Mucosa of rectum (tissue), 2 donors: ENCODE results near the gene SPAG4.
A peak's percentile ranks its signal among the peaks of the same experiment; 100 is the strongest.

Experiments
- H3K27ac ChIP-seq, 2 donors: one replicate each; pipeline ENCODE4 v1.7.0; 2013; ENCODE audit warnings: inconsistent platforms in 2 of 2, low read depth in 2 of 2, low read length in 2 of 2
- H3K27me3 ChIP-seq, 2 donors: one replicate each; pipeline ENCODE4 v1.7.0; 2013; ENCODE audit warnings: low read length in 2 of 2; ENCODE audit not compliant: control insufficient read depth in 2 of 2, insufficient read depth in 2 of 2
- H3K36me3 ChIP-seq, 2 donors: one replicate each; pipeline ENCODE4 v1.7.0; 2013; ENCODE audit warnings: low read length in 2 of 2; ENCODE audit not compliant: control insufficient read depth in 2 of 2, insufficient read depth in 2 of 2
- H3K4me1 ChIP-seq, 2 donors: one replicate each; pipeline ENCODE4 v1.7.0; 2013; ENCODE audit warnings: low read length in 2 of 2, mild to moderate bottlenecking in 1 of 2; ENCODE audit not compliant: control insufficient read depth in 2 of 2, insufficient read depth in 2 of 2
- H3K4me3 ChIP-seq, 2 donors: one replicate each; pipeline ENCODE4 v1.7.0; 2013; ENCODE audit warnings: low read length in 2 of 2
- H3K9ac ChIP-seq, 2 donors: one replicate each; pipeline ENCODE4 v1.7.0; 2013; ENCODE audit warnings: low read length in 2 of 2, low read depth in 1 of 2, mild to moderate bottlenecking in 1 of 2
- H3K9me3 ChIP-seq, 2 donors: one replicate each; pipeline ENCODE4 v1.7.0; 2013; ENCODE audit warnings: low read length in 2 of 2; ENCODE audit not compliant: control insufficient read depth in 2 of 2
- donor health status: healthy.
- donor health status: Normal muscosa, but diverticular disease.

Gene SPAG4

GRCh38 chr20:35615667-35616464 is at the start of gene SPAG4:
SPAG4 (plus strand) TSS chr20:35615829; CDS start chr20:35616004, 175 bp downstream.
- Histone ChIP-seq H3K4me1 (peaks cover 34 to 36% of the 10 kb centered on the region in 2 donors), H3K27ac (peak within 1 kb of the TSS; percentile 87 to 91), H3K27me3 (no peaks in the 10 kb centered on the region), H3K9me3 (no peaks in the 10 kb centered on the region), H3K9ac (peak within 1 kb of the TSS; percentile 72 to 83), H3K36me3 (no peaks in the 10 kb centered on the region), H3K4me3 (peak within 1 kb of the TSS; percentile 68 to 70)

DNA sequence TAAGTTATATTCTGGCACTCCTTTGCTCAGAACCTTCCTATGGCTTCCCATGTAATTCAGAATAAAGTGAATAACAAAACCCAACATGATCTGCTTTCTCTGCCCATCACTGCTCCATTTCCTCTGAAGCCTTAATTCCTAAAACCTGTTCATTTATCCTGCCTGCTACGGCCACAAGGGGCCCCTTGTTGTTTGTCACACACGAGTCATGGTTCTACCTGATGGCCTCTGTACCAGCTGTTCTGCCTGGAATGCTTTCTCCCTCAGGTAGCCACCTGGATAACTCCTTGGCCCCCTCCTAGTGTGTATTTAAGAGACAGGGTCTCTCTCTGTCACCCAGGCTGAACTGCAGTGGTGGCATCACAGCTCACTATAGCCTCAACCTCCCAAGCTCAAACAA is 47.0 kb upstream of the SPAG4 start:
- no peaks in the 10 kb centered on the region for H3K9me3 ChIP-seq
- H3K4me1 ChIP-seq: no peaks in the 10 kb centered on the region
- H3K4me3 ChIP-seq: no peak overlapping the region
- no peaks in the 10 kb centered on the region for H3K27me3 ChIP-seq
- H3K9ac ChIP-seq: no peak overlapping the region
- H3K36me3 ChIP-seq: no peaks in the 10 kb centered on the region
- H3K27ac ChIP-seq: no peak overlapping the region

- Histone ChIP-seq H3K4me1 (peaks cover 9 to 12% of the 10 kb centered on the region in 2 donors), H3K27ac (no peak overlapping the region), H3K4me3 (no peak overlapping the region), H3K9me3 (no peaks in the 10 kb centered on the region), H3K9ac (no peak overlapping the region), H3K36me3 (no peaks in the 10 kb centered on the region), H3K27me3 (no peaks in the 10 kb centered on the region)
These were observed 44.1 kb upstream of the SPAG4 start for GRCh38 chr20:35571555-35571954.

- Histone ChIP-seq H3K9me3 (no peaks in the 10 kb centered on the region), H3K9ac (no peak overlapping the region), H3K4me3 (no peak overlapping the region), H3K27me3 (no peaks in the 10 kb centered on the region), H3K27ac (no peak overlapping the region), H3K36me3 (no peaks in the 10 kb centered on the region), H3K4me1 (peaks cover 10 to 12% of the 10 kb centered on the region in 2 donors)
These were observed 42.8 kb upstream of the SPAG4 start for GRCh38 chr20:35572838-35573237.

GRCh38 chr20:35575958-35576357 is 39.7 kb upstream of the SPAG4 start:
- H3K9me3 ChIP-seq: no peaks in the 10 kb centered on the region
- H3K27ac ChIP-seq: peak overlapping the region; percentile 68
- H3K27me3 ChIP-seq: no peaks in the 10 kb centered on the region
- peak overlapping the region; percentile 9 to 26 for H3K4me3 ChIP-seq
- peaks cover 10 to 12% of the 10 kb centered on the region in 2 donors for H3K4me1 ChIP-seq
- H3K36me3 ChIP-seq: no peaks in the 10 kb centered on the region
- no peak overlapping the region for H3K9ac ChIP-seq

- no peak overlapping the region for H3K9ac ChIP-seq
- no peak overlapping the region for H3K4me3 ChIP-seq
- peaks cover 10 to 12% of the 10 kb centered on the region in 2 donors for H3K4me1 ChIP-seq
- no peak overlapping the region for H3K27ac ChIP-seq
- H3K27me3 ChIP-seq: no peaks in the 10 kb centered on the region
- H3K9me3 ChIP-seq: no peaks in the 10 kb centered on the region
- no peaks in the 10 kb centered on the region for H3K36me3 ChIP-seq
These were observed 38.8 kb upstream of the SPAG4 start for GRCh38 chr20:35576816-35577215.

GRCh38 chr20:35578469-35578868 is 37.2 kb upstream of the SPAG4 start:
- Histone ChIP-seq H3K27me3 (no peaks in the 10 kb centered on the region), H3K9ac (no peak overlapping the region), H3K27ac (no peak overlapping the region), H3K9me3 (no peaks in the 10 kb centered on the region), H3K36me3 (no peaks in the 10 kb centered on the region), H3K4me1 (peaks cover 10 to 12% of the 10 kb centered on the region in 2 donors), H3K4me3 (no peak overlapping the region)

- peaks cover 10 to 12% of the 10 kb centered on the region in 2 donors for H3K4me1 ChIP-seq
- H3K9ac ChIP-seq: no peak overlapping the region
- no peaks in the 10 kb centered on the region for H3K27me3 ChIP-seq
These were observed 36.4 kb upstream of the SPAG4 start for GRCh38 chr20:35579196-35579595.

GRCh38 chr20:35582131-35582530 is 33.5 kb upstream of the SPAG4 start:
- no peak overlapping the region for H3K9ac ChIP-seq
- H3K4me1 ChIP-seq: no peaks in the 10 kb centered on the region
- no peaks in the 10 kb centered on the region for H3K27me3 ChIP-seq
- no peaks in the 10 kb centered on the region for H3K36me3 ChIP-seq
- no peak overlapping the region for H3K27ac ChIP-seq
- H3K9me3 ChIP-seq: no peaks in the 10 kb centered on the region
- H3K4me3 ChIP-seq: no peak overlapping the region

More at GRCh38 chr20:35579196-35579595, 36.4 kb upstream of the SPAG4 start:
- Histone ChIP-seq H3K36me3 (no peaks in the 10 kb centered on the region), H3K27ac (no peak overlapping the region), H3K9me3 (no peaks in the 10 kb centered on the region), H3K4me3 (no peak overlapping the region)

DNA sequence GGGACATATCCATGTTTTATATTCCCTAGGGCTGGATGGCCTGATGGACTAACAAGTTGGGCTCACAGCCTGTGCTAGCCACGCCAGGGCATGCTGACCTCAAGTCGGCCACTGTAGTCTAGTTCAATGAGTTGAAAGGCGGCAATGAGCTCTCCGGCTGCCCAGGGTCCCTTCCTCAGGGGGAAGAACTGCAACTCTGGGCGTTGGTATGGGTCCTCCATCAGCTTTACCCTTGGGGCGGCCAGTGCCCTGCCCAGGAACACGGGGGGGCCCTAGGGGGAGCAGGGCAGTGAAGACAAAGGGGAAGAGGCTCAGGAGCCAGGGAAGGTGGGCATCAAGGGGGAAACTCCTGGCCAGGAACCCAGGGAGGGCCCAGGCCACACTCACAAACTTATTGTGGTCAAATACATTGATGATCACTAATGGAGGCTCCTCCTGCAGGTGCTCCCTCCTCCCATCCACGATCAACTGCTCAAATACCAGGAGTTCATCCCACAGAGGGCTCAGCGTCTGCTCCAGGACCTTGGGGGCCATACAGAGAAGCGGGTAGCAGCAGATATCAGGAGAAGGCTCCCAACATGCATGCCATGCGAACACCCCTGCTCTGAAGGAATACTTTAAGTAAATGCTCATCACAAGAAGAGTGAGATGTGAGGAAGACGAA is 32.8 kb upstream of the SPAG4 start:
- Histone ChIP-seq H3K4me3 (no peak overlapping the region), H3K27me3 (no peaks in the 10 kb centered on the region), H3K36me3 (no peaks in the 10 kb centered on the region), H3K27ac (no peak overlapping the region), H3K9ac (no peak overlapping the region), H3K4me1 (no peaks in the 10 kb centered on the region), H3K9me3 (no peaks in the 10 kb centered on the region)
